HL-60 (cell line): ENCODE measurements around the gene AGPAT2.

Experiments used
- DNase-seq, 2 experiments: peaks; one replicate each; pipeline ENCODE4 v3.0.0-alpha.2; 2010 to 2020; ENCODE audit warnings: low read depth in 1 of 2, low spot score in 1 of 2
- H3K27ac ChIP-seq: fragments of 250-450 bp; sonication (Bioruptor Pico); replicated peaks from 2 replicates; pipeline ENCODE4 v1.5.1; 2020; ENCODE audit warnings: mild to moderate bottlenecking, moderate library complexity
- H3K27me3 ChIP-seq: fragments of 250-450 bp; sonication (Bioruptor Pico); 2 replicates; pipeline ENCODE4 v1.5.1; 2021; ENCODE audit warnings: mild to moderate bottlenecking, moderate library complexity; ENCODE audit not compliant: insufficient read depth, poor library complexity, severe bottlenecking
- H3K4me3 ChIP-seq: replicated peaks from 2 replicates; pipeline ENCODE4 v1.5.1; 2011; ENCODE audit warnings: mild to moderate bottlenecking, control low read depth, low read length; ENCODE audit not compliant: insufficient read depth
- GABPA ChIP-seq: IDR thresholded peaks from 2 replicates; pipeline ENCODE4 v1.6.1; 2012; ENCODE audit warnings: low read depth
- POLR2AphosphoS5 ChIP-seq: IDR thresholded peaks from 2 replicates; pipeline ENCODE4 v1.6.1; 2012; ENCODE audit warnings: low read depth
- SPI1 ChIP-seq: IDR thresholded peaks from 2 replicates; pipeline ENCODE4 v1.6.1; 2012; ENCODE audit warnings: low read depth, mild to moderate bottlenecking, borderline replicate concordance
- TF ChIP-seq, protein P1 (sequence below): IDR thresholded peaks from 2 replicates; pipeline ENCODE4 v1.6.1; 2012; ENCODE audit warnings: low read depth; ENCODE audit not compliant: insufficient replicate concordance
- TF ChIP-seq, protein P2 (sequence below): IDR thresholded peaks from one replicate; pipeline ENCODE4 v1.5.1; 2011; ENCODE audit warnings: low read length, control low read depth, inconsistent platforms; ENCODE audit not compliant: insufficient read depth

The AGPAT2 gene

DNA sequence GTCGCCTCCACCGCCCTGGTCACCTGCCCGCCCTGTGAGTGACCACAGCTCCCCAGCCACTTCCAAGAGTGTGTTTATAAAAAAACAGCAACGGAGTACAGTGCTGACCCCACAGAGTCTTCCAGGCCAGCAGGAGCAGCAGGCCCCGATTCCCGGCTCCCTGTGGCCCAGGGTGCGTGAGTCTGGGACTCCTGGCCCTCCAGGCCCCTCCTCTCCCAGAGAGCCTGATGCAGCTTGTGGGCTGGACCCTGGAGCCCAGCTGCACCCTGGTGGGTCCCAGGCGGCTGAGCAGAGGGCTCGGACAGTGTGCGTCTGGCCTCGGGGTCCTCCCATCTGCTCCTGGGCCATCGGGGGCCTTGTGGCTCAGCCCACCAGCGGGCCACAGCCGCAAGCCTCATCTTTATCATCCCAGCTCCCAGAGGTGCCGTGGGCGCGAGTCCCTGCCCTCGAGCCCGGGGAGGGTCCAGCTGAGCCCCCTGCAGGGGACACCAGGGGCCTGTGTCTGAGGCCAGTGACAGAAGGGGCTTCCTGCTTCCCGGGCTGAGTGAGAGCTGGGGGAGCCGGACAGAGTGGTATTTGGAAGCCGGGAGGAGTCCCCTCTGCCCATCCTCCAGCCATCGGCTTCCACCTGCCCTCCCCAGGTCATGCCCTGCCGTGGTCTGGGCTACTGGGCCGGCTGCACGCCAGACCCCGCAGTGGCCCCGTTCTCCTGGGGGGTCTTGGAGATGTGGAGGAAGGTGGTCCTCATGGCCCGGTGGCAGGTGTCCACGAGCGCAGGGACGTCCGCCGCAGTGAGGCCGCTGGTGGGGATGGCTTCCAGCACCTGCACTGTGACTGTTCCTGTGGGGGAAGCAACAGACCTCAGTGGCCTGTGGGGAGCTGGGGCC lies 13.9 kb downstream of the AGPAT2 start:
- Histone ChIP-seq H3K27me3 (peaks cover 11% of the 10 kb centered on the region), H3K4me3 (no peak overlapping the region), H3K27ac (no peak overlapping the region)
- TF ChIP-seq POLR2AphosphoS5 = no peak
- no peak for TF ChIP-seq GABPA
- TF ChIP-seq, protein P1, sequence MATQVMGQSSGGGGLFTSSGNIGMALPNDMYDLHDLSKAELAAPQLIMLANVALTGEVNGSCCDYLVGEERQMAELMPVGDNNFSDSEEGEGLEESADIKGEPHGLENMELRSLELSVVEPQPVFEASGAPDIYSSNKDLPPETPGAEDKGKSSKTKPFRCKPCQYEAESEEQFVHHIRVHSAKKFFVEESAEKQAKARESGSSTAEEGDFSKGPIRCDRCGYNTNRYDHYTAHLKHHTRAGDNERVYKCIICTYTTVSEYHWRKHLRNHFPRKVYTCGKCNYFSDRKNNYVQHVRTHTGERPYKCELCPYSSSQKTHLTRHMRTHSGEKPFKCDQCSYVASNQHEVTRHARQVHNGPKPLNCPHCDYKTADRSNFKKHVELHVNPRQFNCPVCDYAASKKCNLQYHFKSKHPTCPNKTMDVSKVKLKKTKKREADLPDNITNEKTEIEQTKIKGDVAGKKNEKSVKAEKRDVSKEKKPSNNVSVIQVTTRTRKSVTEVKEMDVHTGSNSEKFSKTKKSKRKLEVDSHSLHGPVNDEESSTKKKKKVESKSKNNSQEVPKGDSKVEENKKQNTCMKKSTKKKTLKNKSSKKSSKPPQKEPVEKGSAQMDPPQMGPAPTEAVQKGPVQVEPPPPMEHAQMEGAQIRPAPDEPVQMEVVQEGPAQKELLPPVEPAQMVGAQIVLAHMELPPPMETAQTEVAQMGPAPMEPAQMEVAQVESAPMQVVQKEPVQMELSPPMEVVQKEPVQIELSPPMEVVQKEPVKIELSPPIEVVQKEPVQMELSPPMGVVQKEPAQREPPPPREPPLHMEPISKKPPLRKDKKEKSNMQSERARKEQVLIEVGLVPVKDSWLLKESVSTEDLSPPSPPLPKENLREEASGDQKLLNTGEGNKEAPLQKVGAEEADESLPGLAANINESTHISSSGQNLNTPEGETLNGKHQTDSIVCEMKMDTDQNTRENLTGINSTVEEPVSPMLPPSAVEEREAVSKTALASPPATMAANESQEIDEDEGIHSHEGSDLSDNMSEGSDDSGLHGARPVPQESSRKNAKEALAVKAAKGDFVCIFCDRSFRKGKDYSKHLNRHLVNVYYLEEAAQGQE = no peak
- TF ChIP-seq SPI1 = no peak
- TF ChIP-seq, protein P2, sequence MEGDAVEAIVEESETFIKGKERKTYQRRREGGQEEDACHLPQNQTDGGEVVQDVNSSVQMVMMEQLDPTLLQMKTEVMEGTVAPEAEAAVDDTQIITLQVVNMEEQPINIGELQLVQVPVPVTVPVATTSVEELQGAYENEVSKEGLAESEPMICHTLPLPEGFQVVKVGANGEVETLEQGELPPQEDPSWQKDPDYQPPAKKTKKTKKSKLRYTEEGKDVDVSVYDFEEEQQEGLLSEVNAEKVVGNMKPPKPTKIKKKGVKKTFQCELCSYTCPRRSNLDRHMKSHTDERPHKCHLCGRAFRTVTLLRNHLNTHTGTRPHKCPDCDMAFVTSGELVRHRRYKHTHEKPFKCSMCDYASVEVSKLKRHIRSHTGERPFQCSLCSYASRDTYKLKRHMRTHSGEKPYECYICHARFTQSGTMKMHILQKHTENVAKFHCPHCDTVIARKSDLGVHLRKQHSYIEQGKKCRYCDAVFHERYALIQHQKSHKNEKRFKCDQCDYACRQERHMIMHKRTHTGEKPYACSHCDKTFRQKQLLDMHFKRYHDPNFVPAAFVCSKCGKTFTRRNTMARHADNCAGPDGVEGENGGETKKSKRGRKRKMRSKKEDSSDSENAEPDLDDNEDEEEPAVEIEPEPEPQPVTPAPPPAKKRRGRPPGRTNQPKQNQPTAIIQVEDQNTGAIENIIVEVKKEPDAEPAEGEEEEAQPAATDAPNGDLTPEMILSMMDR = no peak
- no peak for DNase-seq

DNA sequence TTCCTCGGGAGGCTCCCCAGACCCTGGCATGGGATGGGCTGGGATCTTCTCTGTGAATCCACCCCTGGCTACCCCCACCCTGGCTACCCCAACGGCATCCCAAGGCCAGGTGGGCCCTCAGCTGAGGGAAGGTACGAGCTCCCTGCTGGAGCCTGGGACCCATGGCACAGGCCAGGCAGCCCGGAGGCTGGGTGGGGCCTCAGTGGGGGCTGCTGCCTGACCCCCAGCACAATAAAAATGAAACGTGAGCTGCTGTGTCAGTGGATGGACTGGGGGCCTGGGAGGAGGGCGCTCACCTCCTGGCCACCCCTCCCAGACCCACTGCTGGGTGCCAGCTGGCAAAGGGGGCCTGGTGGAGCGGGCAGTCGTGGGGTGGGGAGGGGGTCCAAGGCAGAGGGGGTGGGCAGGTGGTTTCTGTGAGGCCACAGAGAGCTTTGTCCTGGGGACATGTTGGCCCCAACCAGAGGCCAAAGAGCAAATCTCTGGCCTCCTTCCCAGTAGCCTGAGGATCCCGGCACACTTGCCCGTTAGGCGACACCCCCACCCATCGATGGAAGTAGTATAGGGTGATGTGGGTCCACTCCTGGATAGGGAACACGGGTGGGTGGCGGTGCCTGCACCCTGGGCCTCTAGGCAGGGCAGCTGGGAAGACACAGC lies 14.7 kb downstream of the AGPAT2 start:
- Histone ChIP-seq H3K27ac (no peak overlapping the region), H3K4me3 (no peak overlapping the region), H3K27me3 (peaks cover 15% of the 10 kb centered on the region)
- no peak for DNase-seq
- TF ChIP-seq POLR2AphosphoS5 = no peak
- TF ChIP-seq, protein P2 = no peak
- no peak for TF ChIP-seq SPI1
- TF ChIP-seq, protein P1 = no peak
- no peak for TF ChIP-seq GABPA

DNA sequence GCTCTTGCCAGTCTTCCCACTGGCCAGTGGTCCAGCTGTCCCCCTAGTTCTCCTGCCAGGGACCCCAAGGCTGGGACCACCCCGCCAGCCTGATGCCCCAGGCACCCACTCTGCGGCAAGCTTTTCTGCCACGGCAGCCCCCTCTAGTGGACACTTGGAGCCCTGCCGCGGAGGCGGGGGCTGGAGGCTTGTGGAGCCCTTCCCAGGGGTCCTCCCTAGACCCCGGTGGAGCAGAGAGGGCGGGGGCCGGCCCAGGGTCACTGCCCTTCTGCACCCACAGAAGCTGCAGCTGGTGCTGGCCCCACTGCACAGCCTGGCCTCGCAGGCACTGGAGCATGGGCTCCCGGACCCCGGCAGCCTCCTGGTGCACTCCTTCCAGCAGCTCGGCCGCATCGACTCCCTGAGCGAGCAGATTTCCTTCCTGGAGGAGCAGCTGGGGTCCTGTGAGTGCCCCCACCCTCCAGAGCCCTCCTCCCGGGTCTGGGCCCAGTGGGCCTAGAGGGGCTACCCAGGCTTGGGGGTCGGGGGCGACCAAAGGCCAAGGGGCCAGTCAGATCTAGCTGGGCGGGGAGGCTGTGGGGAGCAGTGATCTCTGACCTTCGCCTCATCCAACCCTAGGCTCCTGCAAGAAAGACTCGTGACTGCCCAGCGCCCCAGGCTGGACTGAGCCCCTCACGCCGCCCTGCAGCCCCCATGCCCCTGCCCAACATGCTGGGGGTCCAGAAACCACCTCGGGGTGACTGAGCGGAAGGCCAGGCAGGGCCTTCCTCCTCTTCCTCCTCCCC lies 15.4 kb downstream of the AGPAT2 start:
- Histone ChIP-seq H3K4me3 (no peak overlapping the region), H3K27me3 (peaks cover 21% of the 10 kb centered on the region), H3K27ac (no peak overlapping the region)
- TF ChIP-seq, protein P1 = no peak
- TF ChIP-seq, protein P2 = peak; percentile 80
- TF ChIP-seq GABPA = no peak
- DNase-seq = peak in 1 of 2 experiments; percentile 44
